Neural progenitor cell (in vitro differentiated cells): ENCODE results near the gene AKAP8L. TPM values are rescaled to one million over a fixed set of nuclear protein-coding genes. Genes with fewer than 3 reads are reported as not detected.

ENCODE experiments used
- DNase-seq: peaks from one replicate; pipeline ENCODE4 v3.0.0-alpha.2; 2016; ENCODE audit warnings: low spot score
- H2AFZ ChIP-seq: fragments of 200-600 bp; sonication (generic); replicated peaks from 2 replicates; pipeline ENCODE4 v1.6.1; 2016; ENCODE audit warnings: antibody characterized with exemption
- H3F3A ChIP-seq: fragments of 200-600 bp; sonication (generic); 2 replicates; pipeline ENCODE4 v1.6.1; 2016; ENCODE audit warnings: antibody characterized with exemption, low read depth
- H3K27ac ChIP-seq: fragments of 200-600 bp; sonication (generic); 2 replicates; pipeline ENCODE4 v1.5.1; 2016; ENCODE audit warnings: mild to moderate bottlenecking
- H3K27me3 ChIP-seq: fragments of 200-600 bp; sonication (generic); 2 replicates; pipeline ENCODE4 v1.6.1; 2016; ENCODE audit warnings: mild to moderate bottlenecking, moderate library complexity
- H3K36me3 ChIP-seq: fragments of 200-600 bp; sonication (generic); 2 replicates; pipeline ENCODE4 v1.5.1; 2016
- H3K4me1 ChIP-seq: fragments of 200-600 bp; sonication (generic); 2 replicates; pipeline ENCODE4 v1.6.1; 2016; ENCODE audit warnings: mixed run types
- H3K4me2 ChIP-seq: fragments of 200-600 bp; sonication (generic); 2 replicates; pipeline ENCODE4 v1.6.1; 2016
- H3K4me3 ChIP-seq: fragments of 200-600 bp; sonication (generic); 2 replicates; pipeline ENCODE4 v1.5.1; 2016
- H3K79me2 ChIP-seq: fragments of 200-600 bp; sonication (generic); 2 replicates; pipeline ENCODE4 v1.6.1; 2016; ENCODE audit warnings: low read depth
- H3K9ac ChIP-seq: fragments of 200-600 bp; sonication (generic); 2 replicates; pipeline ENCODE4 v1.6.1; 2016
- H3K9me3 ChIP-seq: fragments of 200-600 bp; sonication (generic); 2 replicates; pipeline ENCODE4 v1.5.1; 2016; ENCODE audit warnings: low read depth
- H4K20me1 ChIP-seq: fragments of 200-600 bp; sonication (generic); 2 replicates; pipeline ENCODE4 v1.6.1; 2016; ENCODE audit warnings: low read depth
- H3K27ac Mint-ChIP-seq: 3 replicates; pipeline ENCODE4 v1.8.0; 2021; ENCODE audit warnings: mixed read lengths
- H3K27me3 Mint-ChIP-seq: 2 replicates; pipeline ENCODE4 v1.8.0; 2022; ENCODE audit warnings: low read depth, mild to moderate bottlenecking, inconsistent platforms, moderate library complexity, mixed read lengths; ENCODE audit not compliant: insufficient read depth
- H3K36me3 Mint-ChIP-seq: 3 replicates; pipeline ENCODE4 v1.8.0; 2021; ENCODE audit warnings: mixed read lengths
- H3K4me1 Mint-ChIP-seq: 3 replicates; pipeline ENCODE4 v1.8.0; 2021; ENCODE audit warnings: mixed read lengths
- H3K4me3 Mint-ChIP-seq: 3 replicates; pipeline ENCODE4 v1.8.0; 2021; ENCODE audit warnings: mild to moderate bottlenecking, moderate library complexity, mixed read lengths
- H3K9me3 Mint-ChIP-seq: 3 replicates; pipeline ENCODE4 v1.8.0; 2020; ENCODE audit warnings: mixed read lengths
- CTCF ChIP-seq: fragments of 200-600 bp; sonication (generic); IDR thresholded peaks from 2 replicates; pipeline ENCODE4 v1.5.1; 2017; ENCODE audit warnings: antibody characterized with exemption, mild to moderate bottlenecking
- EZH2 ChIP-seq: fragments of 200-600 bp; sonication (generic); IDR thresholded peaks from 2 replicates; pipeline ENCODE4 v1.6.1; 2017; ENCODE audit warnings: antibody characterized with exemption, mild to moderate bottlenecking, moderate library complexity
- EZH2phosphoT487 ChIP-seq: fragments of 200-600 bp; sonication (generic); IDR thresholded peaks from 2 replicates; pipeline ENCODE4 v1.6.1; 2017; ENCODE audit warnings: antibody characterized with exemption
- total RNA-seq: library from RNA; depleted of rRNA; stranded (reverse); fragments of >200 nt; gene quantifications from 2 replicates; pipeline ENCODE4 v1.2.3, GENCODE V29; 2015; ENCODE audit warnings: low replicate concordance

Gene AKAP8L
- total RNA-seq, 1 donor from 2014 or later: 131 TPM

DNA sequence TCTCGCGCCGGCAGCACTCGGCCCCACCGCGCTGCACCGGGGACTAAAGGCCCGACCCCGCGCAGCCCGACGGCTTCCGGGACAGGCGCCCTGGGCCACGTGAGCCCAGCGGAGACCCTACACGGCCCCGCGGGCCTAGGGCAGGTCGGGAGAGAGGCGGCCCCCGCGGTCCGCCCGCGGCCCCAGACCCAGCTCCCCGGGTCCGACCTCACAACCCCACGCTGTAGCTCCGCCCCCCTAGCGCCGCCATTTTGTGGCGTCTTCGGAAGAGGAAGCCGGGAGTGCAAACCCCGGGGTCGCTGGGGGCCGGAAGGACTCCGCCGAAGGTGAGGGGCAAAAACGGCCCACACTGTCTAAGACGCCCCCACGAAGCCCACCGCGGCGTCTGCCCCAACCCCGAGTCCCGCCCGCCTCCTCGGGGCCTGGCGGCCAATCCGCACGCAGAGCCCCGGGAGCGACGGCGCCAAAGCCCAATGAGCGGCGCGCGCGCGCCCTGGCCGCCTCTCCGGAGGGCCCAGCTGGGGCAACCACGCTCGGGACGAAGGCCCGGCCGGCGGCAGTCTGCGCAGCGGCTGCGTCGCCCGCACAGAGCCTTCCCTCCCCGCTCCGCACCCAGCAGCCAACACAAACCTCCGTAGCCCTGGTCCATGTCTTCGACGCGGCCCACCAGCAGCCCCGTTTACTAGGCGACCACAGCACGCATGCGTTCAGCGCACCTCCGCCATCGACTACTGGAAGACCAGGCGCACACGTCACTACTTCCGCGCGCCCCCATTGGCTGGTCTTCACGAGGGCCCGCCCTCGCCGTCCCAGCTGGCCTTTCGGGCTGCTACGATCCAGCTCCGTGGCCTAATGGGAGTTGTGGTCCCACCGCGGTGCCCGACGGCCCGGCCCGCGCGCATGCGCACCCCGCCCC, 39.4 kb downstream of the AKAP8L start, which contains the start of gene AKAP8:
Gene AKAP8, minus strand, starts transcription at position 705 of the 916 bp plus-strand sequence. Its CDS starts 56 bp downstream, at position 649.
- Histone ChIP-seq H3K27ac (peak within 1 kb of the TSS; percentile 89), H3K9ac (peak within 1 kb of the TSS; percentile 88), H3F3A (peaks cover 48% of the 10 kb centered on the region), H3K36me3 (peaks cover 3% of the 10 kb centered on the region), H3K4me3 (peak within 1 kb of the TSS; percentile 95), H3K27me3 (no peaks in the 10 kb centered on the region), H3K4me1 (peaks cover 9% of the 10 kb centered on the region), H3K79me2 (peaks cover 73% of the 10 kb centered on the region), H2AFZ (peak within 1 kb of the TSS; percentile 17), H3K4me2 (peak within 1 kb of the TSS; percentile 89), H4K20me1 (peaks cover 60% of the 10 kb centered on the region), H3K9me3 (no peaks in the 10 kb centered on the region)
- Mint-ChIP-seq H3K27me3 (peaks cover 3% of the 10 kb centered on the region), H3K9me3 (no peaks in the 10 kb centered on the region), H3K4me1 (peaks cover 34% of the 10 kb centered on the region), H3K4me3 (peak within 1 kb of the TSS; percentile 99), H3K36me3 (peaks cover 5% of the 10 kb centered on the region), H3K27ac (peak within 1 kb of the TSS; percentile 99)
- TF ChIP-seq EZH2 (no peak), CTCF (no peak), EZH2phosphoT487 (no peak)
- peak; percentile 99 for DNase-seq

GRCh38 chr19:15378534-15379082, 40.2 kb downstream of the AKAP8L start:
- H3K9me3 Mint-ChIP-seq: no peaks in the 10 kb centered on the region
- Histone ChIP-seq H3K4me3 (peak overlapping the region; percentile 95), H3K4me1 (peaks cover 9% of the 10 kb centered on the region), H3K36me3 (peaks cover 3% of the 10 kb centered on the region), H3K79me2 (peaks cover 74% of the 10 kb centered on the region), H3F3A (peaks cover 48% of the 10 kb centered on the region), H3K9me3 (no peaks in the 10 kb centered on the region), H3K27ac (peak overlapping the region; percentile 89), H3K9ac (peak overlapping the region; percentile 88), H3K4me2 (peak overlapping the region; percentile 89), H4K20me1 (peaks cover 68% of the 10 kb centered on the region), H2AFZ (peak overlapping the region; percentile 17), H3K27me3 (no peaks in the 10 kb centered on the region)
- peaks cover 2% of the 10 kb centered on the region for H3K27me3 Mint-ChIP-seq
- H3K4me3 Mint-ChIP-seq: peak overlapping the region; percentile 99
- peaks cover 34% of the 10 kb centered on the region for H3K4me1 Mint-ChIP-seq
- H3K27ac Mint-ChIP-seq: peak overlapping the region; percentile 69
- TF ChIP-seq CTCF: no peak
- no peak for TF ChIP-seq EZH2
- no peak for TF ChIP-seq EZH2phosphoT487
- DNase-seq: peak; percentile 65
- H3K36me3 Mint-ChIP-seq: peaks cover 5% of the 10 kb centered on the region

DNA sequence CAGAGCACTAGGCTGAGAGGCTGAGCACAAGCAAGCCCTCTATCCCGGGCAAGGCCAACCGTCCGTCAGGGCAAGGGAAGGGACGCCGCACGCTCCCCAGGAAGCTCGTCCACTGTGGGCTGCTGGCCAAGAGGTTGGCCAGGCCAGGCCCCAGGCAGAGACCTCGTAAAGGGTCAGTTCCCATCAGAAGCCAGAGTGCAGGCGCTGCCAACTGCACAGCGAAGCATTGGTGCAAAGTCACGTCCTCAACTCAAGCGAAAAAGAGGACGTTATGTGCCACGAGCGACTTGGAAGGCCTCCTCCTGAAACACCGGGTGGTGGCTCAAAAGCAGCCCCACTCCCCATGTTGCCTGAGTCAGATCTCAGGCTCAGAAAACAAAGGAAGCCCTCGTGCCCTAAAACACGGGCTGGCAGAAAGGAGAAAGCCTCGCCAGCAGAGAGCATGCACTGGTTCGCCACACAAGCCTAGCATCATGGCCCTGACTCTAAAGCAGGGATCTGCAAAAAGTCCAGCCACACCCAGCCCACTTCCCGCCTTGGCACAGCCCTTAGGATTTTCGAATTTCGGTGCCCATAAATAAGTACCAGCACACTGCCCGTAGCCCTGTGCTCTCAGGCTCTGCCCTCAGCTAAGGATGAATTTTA, 43.9 kb downstream of the AKAP8L start:
- Mint-ChIP-seq H3K27me3 (peaks cover 2% of the 10 kb centered on the region), H3K36me3 (peaks cover 12% of the 10 kb centered on the region), H3K4me3 (peak overlapping the region; percentile 38), H3K4me1 (peaks cover 20% of the 10 kb centered on the region), H3K9me3 (no peaks in the 10 kb centered on the region), H3K27ac (no peak overlapping the region)
- Histone ChIP-seq H3K36me3 (peaks cover 5% of the 10 kb centered on the region), H3K4me3 (no peak overlapping the region), H3F3A (peaks cover 12% of the 10 kb centered on the region), H3K27me3 (no peaks in the 10 kb centered on the region), H3K79me2 (peaks cover 81% of the 10 kb centered on the region), H3K4me2 (no peak overlapping the region), H3K4me1 (no peaks in the 10 kb centered on the region), H3K9me3 (no peaks in the 10 kb centered on the region), H3K9ac (no peak overlapping the region), H4K20me1 (peaks cover 67% of the 10 kb centered on the region), H2AFZ (no peak overlapping the region), H3K27ac (no peak overlapping the region)
- TF ChIP-seq CTCF (no peak), EZH2phosphoT487 (no peak), EZH2 (no peak)
- no peak for DNase-seq
